MV-4-11 (cell line): ENCODE measurements around the gene ALS2.
"Not testable (repeated sequence)": the region's sequence is repeated elsewhere in the genome, so short reads cannot be mapped to it uniquely, and the experiment has no call there.

Experiments used
- DNase-seq: peaks from one replicate; lab custom pipeline; 2025; lab: John Stamatoyannopoulos, UW

ALS2 gene

DNA sequence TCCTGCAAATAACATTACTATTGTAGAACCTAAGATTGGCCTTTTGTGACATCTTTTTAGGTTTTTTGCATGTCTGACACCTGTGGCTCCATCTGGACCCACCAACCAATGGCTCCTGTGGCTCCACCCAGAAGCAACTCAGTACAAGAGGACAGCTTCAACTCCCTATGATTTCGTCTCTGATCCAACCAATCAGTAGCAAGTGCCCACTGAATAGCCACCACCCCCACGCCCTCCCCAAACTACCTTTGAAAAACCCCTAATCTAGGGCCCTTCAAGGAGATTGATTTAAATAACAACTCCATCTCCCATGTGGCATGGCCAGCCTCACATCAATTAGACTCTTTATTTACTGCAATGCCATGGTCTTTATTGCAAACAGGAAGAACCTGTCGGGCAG lies 105.9 kb downstream of the ALS2 start:
- no peak for DNase-seq

DNA sequence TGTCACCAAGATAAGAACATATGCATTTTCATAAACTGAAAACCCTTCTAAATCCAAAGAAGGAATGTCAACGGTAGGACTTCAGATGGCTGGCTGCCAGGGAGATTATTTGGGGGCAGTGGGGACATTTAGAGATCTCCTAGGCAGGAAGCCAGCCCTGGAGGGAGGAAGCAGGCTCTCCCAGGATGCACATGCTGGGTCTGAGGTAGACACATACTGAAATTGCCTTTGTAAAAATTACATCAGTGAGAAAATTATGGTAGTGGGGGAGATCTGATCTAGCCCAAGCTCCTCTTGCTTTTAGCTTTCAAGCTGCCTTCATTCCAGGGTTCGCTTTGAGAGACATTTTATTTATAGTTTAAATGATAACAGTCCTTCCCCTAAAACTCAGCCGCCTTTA lies 106.4 kb downstream of the ALS2 start:
- no peak for DNase-seq

DNA sequence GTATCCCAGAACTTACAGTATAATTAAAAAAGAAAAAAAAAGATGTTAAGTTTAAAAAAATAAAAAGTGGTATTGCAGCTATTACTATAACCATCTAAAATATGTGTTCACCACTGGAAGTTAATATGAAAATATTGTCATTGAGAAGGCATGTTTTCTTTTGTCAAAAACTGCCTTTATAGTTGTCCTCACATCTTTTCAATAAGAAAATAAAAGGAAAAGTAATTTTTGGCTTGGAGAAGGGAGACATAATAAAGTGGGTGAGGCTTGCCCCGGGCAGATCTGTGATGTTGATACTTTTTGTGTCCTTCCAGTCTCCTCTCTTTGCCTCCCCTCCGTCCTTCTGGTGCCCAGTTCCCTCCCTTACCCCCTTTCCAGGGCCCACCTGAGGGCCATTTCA lies 107.2 kb downstream of the ALS2 start:
- no peak for DNase-seq

DNA sequence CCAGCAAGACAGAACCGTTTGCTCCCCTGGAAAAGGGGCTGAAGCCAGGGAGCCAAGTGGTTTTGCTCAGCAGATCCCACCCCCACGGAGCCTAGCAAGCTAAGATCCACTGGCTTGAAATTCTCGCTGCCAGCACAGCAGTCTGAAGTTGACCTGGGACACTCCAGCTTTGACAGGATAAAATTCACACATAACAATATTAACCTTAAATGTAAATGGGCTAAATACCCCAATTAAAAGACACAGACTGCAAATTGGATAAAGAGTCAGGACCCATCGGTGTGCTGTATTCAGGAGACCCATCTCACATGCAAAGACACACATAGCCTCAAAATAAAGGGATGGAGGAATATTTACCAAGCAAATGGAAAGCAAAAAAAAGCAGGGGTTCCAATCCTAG lies 109.5 kb downstream of the ALS2 start:
- DNase-seq = not testable (repeated sequence)

GRCh38 chr2:201669865-201670264 lies 110.9 kb downstream of the ALS2 start:
- no peak for DNase-seq

DNA sequence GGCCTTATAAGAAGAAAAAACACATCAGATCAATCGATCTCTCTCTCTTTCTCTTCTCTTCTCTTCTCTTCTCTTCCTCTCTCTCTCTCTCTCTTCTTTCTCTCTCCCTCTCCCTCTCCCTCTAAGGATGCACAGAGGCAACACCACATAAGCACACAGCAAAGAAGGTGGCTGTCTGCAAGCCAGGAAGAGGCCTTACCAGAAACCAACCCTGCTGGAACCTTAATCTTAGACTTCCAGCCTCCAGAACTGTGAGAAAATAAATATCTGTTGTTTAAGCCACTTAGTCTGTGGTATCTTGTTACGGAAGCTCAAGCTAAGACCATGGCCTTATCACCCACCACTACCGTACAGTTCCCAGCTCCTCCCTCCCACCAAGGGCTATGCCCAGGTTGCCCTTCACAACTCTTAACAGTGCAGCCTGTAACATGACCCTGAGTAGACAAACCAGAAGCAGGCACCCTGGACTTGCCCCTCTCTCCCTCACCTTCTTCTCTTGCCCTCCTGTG lies 112.3 kb downstream of the ALS2 start:
- no peak for DNase-seq

DNA sequence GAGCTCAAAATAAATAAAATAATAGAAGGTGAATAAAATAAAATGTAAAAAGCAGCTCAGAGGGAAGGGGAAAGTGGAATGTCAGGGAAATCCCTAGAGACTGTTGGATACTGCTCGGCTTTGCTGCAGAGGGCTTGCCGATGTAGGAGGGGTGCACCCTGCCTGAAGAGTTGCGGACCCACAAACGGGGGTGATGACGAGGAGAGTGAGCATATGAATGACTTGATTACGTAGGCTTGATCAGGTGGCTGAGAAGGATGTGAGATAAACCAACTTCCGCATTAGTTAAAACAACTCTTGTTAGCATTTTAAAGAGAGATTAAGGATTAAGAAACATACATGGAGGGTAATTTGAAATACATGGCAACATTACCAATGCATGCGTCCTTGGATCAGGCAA lies 116.4 kb downstream of the ALS2 start:
- peak; percentile 53 for DNase-seq

- peak; percentile 89 for DNase-seq
These were observed 119.4 kb downstream of the ALS2 start for GRCh38 chr2:201661366-201661765.

DNA sequence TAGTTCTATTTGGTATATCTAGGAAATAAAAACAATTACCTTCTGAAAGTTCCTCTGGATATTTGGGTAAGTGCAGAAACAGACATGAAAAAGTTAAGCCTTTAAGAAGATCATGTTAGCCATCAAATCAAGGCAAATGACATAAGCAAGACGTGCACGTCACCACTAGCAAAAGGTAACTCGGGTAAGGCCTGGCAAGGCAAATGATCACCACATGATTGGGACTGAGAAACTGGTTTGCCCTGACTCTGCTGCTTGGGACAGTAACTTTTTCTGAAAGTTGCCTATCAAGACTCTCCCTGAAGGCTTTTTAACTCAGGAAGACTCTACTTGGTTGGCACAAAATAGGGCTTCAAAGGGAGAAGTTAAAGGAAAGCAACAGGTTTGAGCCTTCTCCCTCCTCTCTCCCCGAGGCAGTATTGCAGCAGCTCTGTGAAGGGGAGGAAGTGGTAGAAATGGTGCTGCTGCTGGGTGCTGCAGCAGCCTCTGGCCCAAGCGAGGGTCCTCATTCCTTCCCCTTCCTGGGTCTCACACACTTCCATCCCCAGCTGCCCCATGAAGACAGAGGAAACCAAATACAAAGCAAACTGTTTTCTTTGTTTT lies 120.3 kb downstream of the ALS2 start:
- DNase-seq = peak; percentile 41

DNA sequence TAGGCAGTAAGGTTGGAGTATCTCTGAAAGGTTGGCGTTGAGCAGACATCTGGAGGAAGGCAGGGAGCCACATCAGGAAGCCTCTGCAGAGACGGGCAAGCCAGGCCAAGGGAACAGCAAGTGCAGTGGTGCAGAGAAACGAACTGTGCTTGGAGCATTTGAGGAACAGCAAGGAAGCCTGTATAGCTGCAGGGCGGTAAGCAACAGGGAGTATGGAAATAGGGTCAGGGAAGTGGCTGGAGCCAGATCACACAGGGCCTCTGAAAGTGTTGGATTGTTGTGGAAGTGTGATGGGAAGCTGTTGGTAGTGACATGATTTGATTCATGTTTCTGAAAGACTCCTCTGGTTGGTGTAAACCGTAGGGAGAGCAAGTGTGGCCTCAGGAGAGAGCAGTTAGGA lies 124.0 kb downstream of the ALS2 start:
- no peak for DNase-seq

GRCh38 chr2:201656102-201656501 lies 124.6 kb downstream of the ALS2 start:
- no peak for DNase-seq

DNA sequence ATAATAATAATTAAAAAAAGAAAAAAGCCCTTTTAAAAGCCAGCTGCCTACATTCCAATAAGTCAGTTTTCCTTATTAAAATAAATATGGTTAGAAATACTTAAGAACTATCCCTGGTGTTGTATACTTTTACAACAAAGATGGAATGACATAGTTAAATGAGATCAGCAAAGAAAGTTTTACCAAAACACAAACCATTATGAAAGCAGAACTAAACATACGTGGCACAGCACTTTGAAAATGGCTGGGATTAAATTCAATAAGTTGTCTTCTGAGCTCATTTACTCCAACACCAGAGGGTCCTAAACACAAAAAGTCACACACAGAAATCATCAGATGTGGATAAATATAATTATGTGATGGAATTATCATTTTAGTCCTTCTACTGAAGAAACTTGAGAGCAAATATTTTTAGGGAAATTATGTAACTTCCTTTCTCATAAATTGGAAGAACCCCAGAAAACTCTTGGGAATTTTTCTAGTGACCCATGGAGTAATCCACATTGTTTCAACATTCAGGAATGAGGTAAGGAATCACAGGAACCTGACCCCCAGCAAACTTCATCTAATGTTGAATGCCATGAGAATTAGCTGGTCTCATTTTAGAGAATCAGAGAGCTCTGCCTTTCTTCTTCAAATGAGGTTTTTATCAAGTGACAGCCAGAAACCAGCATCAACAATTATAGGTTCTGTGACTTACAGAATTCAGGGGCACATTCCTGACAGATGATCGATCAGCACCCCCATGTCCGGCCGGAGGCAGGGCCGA lies 125.9 kb downstream of the ALS2 start:
- peak; percentile 19 for DNase-seq

DNA sequence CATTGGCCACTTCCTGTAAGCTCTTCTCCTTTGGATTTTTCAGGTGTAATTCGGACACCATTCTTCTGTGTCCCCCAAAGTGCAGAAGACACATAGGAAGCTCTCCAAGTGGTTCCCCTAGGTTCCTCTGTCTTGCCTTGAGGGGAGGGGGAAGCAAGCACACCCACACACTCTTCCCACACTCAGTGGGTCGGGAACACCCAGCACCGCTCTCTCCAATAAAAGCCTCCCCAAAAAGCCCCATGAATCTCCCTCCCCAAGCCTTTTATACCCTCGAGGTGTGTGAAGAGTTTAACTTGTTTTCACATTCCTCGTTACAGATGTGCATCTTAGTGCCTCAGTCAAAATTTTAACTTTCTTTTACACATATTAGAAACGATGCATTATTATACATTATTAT lies 127.5 kb downstream of the ALS2 start:
- DNase-seq = no peak
